ENCODE results near the gene TRIM40. TPM values are rescaled to one million over a fixed set of nuclear protein-coding genes. Genes with fewer than 3 reads are reported as not detected.

Gene TRIM40
- polyA plus RNA-seq, 3 donors from 2014 or later, result not detected

DNA sequence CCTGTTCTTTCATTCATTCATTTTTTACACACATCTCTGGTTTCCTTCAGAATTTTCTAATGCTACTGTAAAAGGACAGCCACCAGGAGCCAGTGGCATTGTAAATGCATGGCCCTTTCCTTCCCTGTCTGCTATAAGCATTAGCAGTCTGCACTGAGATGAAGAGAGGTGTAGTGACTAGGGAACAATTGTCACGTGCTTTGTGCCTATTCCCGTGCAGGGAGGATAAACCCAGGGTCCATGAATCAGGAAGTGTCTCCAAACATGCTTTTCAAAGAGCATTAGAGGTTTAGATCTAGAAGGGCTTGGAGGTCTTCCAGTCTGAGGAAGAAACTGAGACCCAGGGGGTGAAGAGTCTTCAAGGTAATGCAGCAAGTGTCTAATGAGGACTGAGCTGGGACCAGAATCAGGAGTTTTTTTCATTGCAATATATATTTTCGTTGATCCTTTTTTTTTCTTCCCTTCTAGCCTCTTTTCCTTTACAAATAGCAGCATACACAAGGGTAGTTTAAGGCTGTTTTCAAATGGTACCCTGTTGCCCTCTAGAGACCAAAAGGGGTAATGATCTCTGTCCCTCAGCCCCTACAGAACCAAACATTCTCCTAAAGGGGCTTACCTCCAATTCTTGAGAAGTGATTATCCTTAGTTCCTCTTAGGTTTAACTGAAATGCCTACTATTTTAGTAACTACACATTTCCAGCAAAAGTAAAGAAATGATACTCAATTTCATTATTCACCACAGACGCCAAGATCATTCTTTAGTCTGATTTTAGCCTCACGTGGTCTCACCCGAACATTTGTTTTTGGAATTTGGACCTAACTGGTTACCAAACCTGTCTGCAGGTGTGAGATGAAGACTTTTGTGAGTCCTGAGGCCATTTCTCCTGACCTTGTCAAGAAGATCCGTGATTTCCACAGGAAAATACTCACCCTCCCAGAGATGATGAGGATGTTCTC, 34.0 kb downstream of the TRIM40 start:
- Mint-ChIP-seq H3K27me3 (ENCODE audit: low read depth in 3 of 3) (peaks cover 3 to 36% (median 6%) of the 10 kb centered on the region in 3 donors), H3K4me3 (no peak overlapping the region), H3K4me1 (peaks cover 3 to 6% of the 10 kb centered on the region in 2 donors), H3K9me3 (no peaks in the 10 kb centered on the region), H3K27ac (no peak overlapping the region), H3K36me3 (no peaks in the 10 kb centered on the region)
- DNase-seq, result peak in 2 of 3 donors; percentile 15 to 21

DNA sequence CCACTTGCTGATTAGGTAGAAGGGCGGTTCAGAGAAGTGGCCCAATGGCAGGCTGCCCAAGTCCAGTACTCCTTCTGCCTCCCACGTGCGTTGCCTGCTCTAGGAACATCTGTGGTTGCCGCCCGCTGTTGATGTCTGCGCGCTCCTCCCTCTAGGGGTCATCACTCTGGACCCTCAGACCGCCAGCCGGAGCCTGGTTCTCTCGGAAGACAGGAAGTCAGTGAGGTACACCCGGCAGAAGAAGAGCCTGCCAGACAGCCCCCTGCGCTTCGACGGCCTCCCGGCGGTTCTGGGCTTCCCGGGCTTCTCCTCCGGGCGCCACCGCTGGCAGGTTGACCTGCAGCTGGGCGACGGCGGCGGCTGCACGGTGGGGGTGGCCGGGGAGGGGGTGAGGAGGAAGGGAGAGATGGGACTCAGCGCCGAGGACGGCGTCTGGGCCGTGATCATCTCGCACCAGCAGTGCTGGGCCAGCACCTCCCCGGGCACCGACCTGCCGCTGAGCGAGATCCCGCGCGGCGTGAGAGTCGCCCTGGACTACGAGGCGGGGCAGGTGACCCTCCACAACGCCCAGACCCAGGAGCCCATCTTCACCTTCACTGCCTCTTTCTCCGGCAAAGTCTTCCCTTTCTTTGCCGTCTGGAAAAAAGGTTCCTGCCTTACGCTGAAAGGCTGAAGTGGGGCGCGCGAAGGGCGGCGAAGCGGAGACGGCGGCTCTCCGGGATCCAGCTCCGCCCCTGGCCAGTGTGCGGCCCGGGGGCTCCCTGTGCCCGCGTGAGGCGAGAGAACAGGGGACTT, 35.9 kb downstream of the TRIM40 start:
- H3K27ac Mint-ChIP-seq, result no peak overlapping the region
- no peaks in the 10 kb centered on the region for H3K36me3 Mint-ChIP-seq
- H3K4me3 Mint-ChIP-seq, result peak overlapping the region in 4 of 5 donors; percentile 10 to 48 (median 16)
- H3K9me3 Mint-ChIP-seq, result peaks cover 0 to 1% (median 0%) of the 10 kb centered on the region in 6 donors
- peak in 1 of 3 donors; percentile 21 for DNase-seq
- H3K4me1 Mint-ChIP-seq, result peaks cover 3 to 6% of the 10 kb centered on the region in 2 donors
- H3K27me3 Mint-ChIP-seq (ENCODE audit: low read depth in 3 of 3), result peaks cover 3 to 40% (median 9%) of the 10 kb centered on the region in 3 donors

DNA sequence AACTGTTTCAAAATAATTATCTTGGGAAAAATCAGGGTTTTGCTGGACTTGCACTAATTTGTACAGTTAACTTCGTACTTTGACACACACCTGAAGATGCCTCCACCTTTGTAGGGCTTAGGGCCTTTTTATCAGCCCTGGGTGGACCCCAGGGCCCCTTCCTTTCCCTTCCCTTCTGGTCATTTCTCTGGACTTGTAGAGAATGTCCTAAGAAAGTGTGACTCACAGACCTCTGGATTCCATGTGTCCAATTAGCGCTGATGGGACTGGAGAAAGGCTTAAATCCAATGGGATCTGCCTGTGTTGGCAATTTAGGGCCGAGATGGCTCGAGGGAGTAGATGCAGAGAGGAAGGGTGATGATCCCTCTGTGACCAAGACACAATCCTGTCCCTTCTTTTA, 36.7 kb downstream of the TRIM40 start:
- Mint-ChIP-seq H3K36me3 (no peaks in the 10 kb centered on the region), H3K4me3 (no peak overlapping the region), H3K27me3 (ENCODE audit: low read depth in 3 of 3) (peaks cover 3 to 40% (median 12%) of the 10 kb centered on the region in 3 donors), H3K27ac (no peak overlapping the region), H3K4me1 (peaks cover 3 to 6% of the 10 kb centered on the region in 2 donors), H3K9me3 (peaks cover 0 to 1% (median 0%) of the 10 kb centered on the region in 6 donors)
- no peak for DNase-seq

DNA sequence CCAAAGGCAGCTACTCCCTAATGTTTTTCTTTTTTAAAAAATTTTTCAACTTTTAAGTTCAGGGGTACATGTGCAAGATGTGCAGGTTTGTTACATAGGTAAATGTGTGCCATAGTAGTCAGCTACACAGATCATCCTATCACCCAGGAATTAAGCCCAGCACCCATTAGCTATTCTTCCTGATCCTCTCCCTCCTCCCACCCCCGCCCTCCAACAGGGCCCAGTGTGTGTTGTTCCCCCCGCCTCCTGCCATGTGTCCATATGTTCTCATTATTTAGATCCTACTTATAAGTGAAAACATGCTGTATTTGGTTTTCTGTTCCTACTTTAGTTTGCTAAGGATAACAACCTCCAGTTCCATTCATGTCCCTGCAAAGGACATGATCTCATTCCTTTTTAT, 39.8 kb downstream of the TRIM40 start:
- peaks cover 9 to 17% (median 13%) of the 10 kb centered on the region in 6 donors for H3K9me3 Mint-ChIP-seq
- peaks cover 10 to 32% (median 17%) of the 10 kb centered on the region in 3 donors for H3K27me3 Mint-ChIP-seq (ENCODE audit: low read depth in 3 of 3)
- H3K4me1 Mint-ChIP-seq, result peaks cover 3 to 6% of the 10 kb centered on the region in 2 donors

DNA sequence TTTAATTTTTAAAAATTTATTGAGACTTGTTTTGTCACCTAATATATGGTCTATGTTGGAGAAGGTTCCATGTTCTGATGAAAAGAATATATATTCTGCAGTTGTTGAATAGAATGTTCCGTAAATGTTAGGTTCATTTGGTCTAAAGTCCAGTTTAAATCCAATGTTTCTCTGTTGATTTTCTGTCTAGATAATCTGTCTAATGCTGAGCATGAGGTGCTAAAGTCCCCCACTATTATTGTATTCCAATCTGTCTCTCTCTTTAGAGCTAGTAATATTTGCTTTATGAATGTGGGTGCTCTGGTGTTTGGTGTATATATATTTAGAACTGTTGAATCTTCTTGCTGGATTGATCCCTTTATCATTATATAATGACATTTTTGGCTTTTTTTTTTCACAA, 42.9 kb downstream of the TRIM40 start:
- H3K9me3 Mint-ChIP-seq, result peaks cover 9 to 21% (median 15%) of the 10 kb centered on the region in 6 donors
- peaks cover 0 to 5% (median 4%) of the 10 kb centered on the region in 3 donors for H3K36me3 Mint-ChIP-seq
- H3K27ac Mint-ChIP-seq, result no peak overlapping the region
- no peak for DNase-seq
- H3K4me1 Mint-ChIP-seq, result no peaks in the 10 kb centered on the region
- H3K27me3 Mint-ChIP-seq (ENCODE audit: low read depth in 3 of 3), result peaks cover 10 to 27% (median 13%) of the 10 kb centered on the region in 3 donors
- H3K4me3 Mint-ChIP-seq, result no peak overlapping the region

More for the DNA sequence above, 39.8 kb downstream of the TRIM40 start:
- peaks cover 0 to 4% (median 0%) of the 10 kb centered on the region in 3 donors for H3K36me3 Mint-ChIP-seq
- H3K27ac Mint-ChIP-seq, result no peak overlapping the region
- no peak overlapping the region for H3K4me3 Mint-ChIP-seq
- no peak for DNase-seq

DNA sequence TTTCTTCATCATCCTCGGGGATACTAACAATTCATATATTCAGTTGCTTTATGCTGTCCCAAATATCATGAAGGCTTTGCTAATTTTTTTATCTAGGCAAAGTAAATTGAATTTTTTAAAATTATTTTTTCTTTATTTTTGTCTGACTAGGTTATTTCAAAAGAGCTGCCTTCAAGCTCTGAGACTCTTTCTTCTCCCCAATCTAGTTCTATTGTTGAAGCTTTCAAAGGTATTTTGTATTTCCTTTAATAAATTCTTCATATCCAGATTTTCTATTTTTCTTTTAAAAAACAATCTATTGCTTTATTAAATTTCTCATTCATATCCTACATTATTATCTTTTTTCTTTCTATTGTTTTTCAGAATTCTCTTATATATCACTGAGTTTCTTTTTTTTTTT, 44.2 kb downstream of the TRIM40 start:
- Mint-ChIP-seq H3K4me3 (no peak overlapping the region), H3K27me3 (ENCODE audit: low read depth in 3 of 3) (peaks cover 10 to 24% (median 10%) of the 10 kb centered on the region in 3 donors), H3K36me3 (peaks cover 1 to 10% (median 7%) of the 10 kb centered on the region in 3 donors), H3K9me3 (peaks cover 8 to 21% (median 15%) of the 10 kb centered on the region in 6 donors), H3K4me1 (no peaks in the 10 kb centered on the region), H3K27ac (no peak overlapping the region)
- DNase-seq, result no peak

DNA sequence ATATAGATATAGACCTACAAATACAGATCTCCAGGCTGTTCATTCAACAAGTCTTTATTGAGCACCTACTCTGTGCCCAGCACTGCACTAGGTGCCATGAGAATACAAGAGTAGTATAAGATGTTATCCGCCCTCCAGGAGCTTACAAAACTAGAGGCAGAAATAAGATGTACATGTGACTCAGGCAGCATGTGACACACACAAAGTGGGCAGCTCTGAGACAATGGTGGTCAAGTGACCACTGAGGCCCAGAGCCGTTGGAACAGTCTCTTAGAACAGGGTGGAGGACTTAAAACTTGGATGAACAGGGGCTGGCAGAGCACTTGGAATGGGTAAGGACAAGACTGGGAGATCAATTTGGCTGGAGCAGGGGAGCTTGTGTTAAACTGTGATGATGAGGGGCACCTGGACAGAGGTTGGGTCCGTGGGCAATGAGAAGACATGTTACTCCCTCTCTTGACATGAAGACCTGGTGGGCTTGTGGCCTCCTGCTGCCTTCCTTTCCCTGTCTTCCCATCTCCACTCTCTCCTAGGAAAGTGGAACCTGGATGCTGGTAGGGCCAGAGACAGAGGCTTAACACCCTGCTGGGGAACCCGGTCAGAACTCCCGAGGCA, 48.6 kb downstream of the TRIM40 start:
- Mint-ChIP-seq H3K4me3 (no peak overlapping the region), H3K9me3 (peaks cover 4 to 13% (median 8%) of the 10 kb centered on the region in 6 donors), H3K27ac (peak overlapping the region in 5 of 6 donors; percentile 8 to 75 (median 25)), H3K36me3 (peaks cover 26 to 31% (median 28%) of the 10 kb centered on the region in 3 donors), H3K4me1 (no peaks in the 10 kb centered on the region), H3K27me3 (ENCODE audit: low read depth in 3 of 3) (peaks cover 2 to 5% (median 4%) of the 10 kb centered on the region in 3 donors)
- no peak for DNase-seq

DNA sequence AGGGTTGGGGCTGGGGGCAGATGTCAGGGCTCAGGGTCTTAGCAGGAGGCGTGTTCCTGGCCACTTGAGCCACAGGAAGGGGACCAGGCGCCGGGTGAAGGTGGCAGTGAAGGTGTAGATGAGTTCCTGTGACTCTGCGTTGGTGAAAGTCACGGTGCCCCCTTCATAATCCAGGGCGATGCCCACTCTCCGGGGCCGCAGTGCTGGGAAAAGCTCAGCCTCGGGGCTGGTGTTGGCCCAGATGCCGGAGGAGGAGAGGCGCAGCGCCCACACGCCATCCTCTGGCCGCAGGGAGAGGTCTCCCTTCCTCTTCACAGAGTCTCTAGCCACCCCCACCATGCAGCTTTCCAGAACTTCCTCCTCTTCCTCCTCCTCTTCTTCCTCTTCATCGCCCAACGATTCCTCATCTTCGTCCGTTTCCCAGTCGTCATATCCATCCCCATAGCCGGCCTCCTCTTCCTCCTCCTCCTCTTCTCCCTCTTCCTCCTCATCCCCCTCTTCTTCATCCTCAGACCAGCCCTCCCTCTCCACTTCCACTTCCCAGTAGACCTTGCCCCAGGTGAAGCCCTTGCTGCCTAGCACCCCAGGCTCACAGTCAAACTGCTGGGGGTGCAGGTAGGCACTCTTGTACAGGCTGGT, 50.0 kb downstream of the TRIM40 start:
- no peak for DNase-seq
- H3K4me1 Mint-ChIP-seq, result no peaks in the 10 kb centered on the region
- peak overlapping the region in 2 of 6 donors; percentile 40 to 53 for H3K27ac Mint-ChIP-seq
- peaks cover 2 to 3% (median 3%) of the 10 kb centered on the region in 3 donors for H3K27me3 Mint-ChIP-seq (ENCODE audit: low read depth in 3 of 3)
- peaks cover 0 to 2% (median under 1%) of the 10 kb centered on the region in 6 donors for H3K9me3 Mint-ChIP-seq
- H3K36me3 Mint-ChIP-seq, result peaks cover 31 to 41% (median 34%) of the 10 kb centered on the region in 3 donors
- no peak overlapping the region for H3K4me3 Mint-ChIP-seq

DNA sequence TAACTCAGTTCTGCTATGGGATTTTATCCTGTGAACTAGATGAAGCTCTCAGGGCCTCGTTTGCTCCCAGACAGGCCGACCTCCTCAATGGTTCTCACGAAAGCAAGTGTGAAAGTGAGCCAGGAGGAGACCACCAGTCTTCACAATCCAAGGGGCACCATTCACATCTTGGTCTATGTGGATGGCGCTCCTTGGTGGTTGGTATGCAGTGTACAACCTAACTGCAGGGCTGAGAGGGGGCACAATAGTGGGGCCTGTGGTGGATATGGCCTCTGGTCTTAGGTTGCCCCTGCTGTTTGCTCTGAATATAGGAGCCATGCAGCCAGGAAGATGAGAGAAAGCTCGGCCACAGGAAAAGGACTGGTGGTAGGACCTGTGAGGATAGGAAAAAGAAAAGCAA, 52.6 kb downstream of the TRIM40 start:
- H3K36me3 Mint-ChIP-seq, result peaks cover 26 to 48% (median 34%) of the 10 kb centered on the region in 3 donors
- H3K27me3 Mint-ChIP-seq (ENCODE audit: low read depth in 3 of 3), result peaks cover 0 to 2% (median 2%) of the 10 kb centered on the region in 3 donors
- no peaks in the 10 kb centered on the region for H3K9me3 Mint-ChIP-seq
- no peak for DNase-seq
- H3K4me1 Mint-ChIP-seq, result no peaks in the 10 kb centered on the region
- H3K27ac Mint-ChIP-seq, result peak overlapping the region in 3 of 6 donors; percentile 25 to 81 (median 36)
- no peak overlapping the region for H3K4me3 Mint-ChIP-seq

DNA sequence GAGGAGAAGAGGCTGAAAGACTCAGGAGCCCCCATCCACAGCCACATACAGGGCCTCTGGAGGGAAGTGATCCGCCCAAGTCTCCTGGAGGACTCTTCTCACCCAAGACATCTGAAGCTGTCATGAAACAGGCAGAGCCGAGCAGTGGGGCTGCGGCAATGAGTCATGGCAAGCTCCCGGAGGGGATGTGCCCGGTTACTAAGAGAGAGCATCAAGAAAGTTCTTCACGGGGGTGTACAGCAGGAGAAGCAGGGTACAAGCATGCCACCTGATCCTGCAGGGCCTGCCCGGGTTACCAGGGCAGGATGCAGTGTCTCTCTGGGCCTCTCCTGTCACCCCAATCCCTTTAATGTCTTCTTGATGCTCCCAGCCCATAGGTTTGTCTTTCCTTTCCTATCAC, 56.1 kb downstream of the TRIM40 start:
- Mint-ChIP-seq H3K4me3 (no peak overlapping the region), H3K9me3 (peaks cover 0 to under 1% (median 0%) of the 10 kb centered on the region in 6 donors), H3K36me3 (peaks cover 7 to 46% (median 23%) of the 10 kb centered on the region in 3 donors), H3K4me1 (peaks cover 3 to 4% of the 10 kb centered on the region in 2 donors), H3K27ac (peak overlapping the region in 2 of 6 donors; percentile 2 to 32), H3K27me3 (ENCODE audit: low read depth in 3 of 3) (peaks cover 0 to 2% (median 1%) of the 10 kb centered on the region in 3 donors)
- DNase-seq, result no peak

DNA sequence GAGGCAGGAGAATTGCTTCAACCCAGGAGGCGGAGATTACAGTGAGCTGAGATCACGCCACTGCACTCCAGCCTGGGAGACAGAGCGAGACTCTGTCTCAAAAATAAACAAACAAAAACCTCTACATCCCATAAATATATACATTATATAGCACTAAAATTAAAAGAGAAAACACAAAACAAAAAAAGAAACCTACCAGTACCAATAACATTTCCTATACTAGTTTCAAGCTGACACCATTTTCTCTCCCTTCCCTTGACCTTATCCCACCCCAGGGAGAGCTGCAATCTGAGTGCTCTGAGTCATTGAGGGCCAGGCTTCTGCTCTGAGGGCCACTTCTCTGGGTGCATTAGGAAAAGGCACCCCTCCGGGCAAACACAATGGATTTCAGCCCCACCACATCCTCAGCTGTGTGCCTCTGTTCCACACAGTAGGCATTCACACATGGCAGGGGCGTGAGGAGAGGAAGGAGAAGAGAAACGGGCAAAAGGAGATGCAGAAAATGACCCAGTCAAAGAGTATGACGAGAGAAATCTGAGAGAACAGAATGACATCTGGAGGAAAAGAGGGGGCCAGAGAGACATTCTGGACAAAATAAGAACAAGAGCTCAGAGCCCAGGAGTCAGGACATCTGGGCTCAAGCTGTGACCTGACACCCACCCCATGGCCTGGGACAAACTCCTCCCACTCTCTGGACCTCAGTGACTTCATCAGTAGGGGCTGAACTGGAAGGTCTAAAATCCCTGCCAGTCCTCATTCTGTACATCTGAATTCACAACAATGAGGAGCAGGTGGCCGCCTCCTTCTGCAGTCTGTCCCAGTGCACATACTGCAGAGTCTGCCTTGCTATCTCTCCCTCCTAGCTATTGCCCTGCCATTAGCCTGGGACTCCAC, 59.1 kb downstream of the TRIM40 start:
- H3K36me3 Mint-ChIP-seq, result peaks cover 4 to 48% (median 10%) of the 10 kb centered on the region in 3 donors
- H3K9me3 Mint-ChIP-seq, result peaks cover 0 to 2% (median 0%) of the 10 kb centered on the region in 6 donors
- H3K27ac Mint-ChIP-seq, result peak overlapping the region in 4 of 6 donors; percentile 27 to 69 (median 56)
- DNase-seq, result no peak
- peaks cover 0 to 2% (median 1%) of the 10 kb centered on the region in 3 donors for H3K27me3 Mint-ChIP-seq (ENCODE audit: low read depth in 3 of 3)
- peaks cover 8 to 10% of the 10 kb centered on the region in 2 donors for H3K4me1 Mint-ChIP-seq
- peak overlapping the region in 1 of 5 donors; percentile 40 for H3K4me3 Mint-ChIP-seq

DNA sequence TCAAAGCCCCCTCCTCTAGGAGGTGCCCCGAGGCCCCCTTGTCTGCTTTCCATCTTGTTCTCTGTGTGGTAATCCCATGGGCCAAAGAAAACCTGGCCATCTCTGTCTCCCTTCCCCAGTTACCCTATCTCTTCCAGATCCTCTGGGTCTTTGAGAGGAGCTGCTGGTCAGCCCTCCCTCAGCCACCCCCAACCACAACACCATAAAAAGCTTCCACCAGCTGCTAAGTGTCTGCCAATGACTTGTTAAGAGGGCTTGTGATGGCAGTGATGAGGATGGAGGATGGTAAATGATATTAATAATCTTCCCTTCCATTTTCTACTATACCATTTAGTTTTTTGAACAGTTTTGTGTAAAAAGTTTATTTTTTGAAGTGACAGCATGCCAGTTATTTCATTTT, 60.0 kb downstream of the TRIM40 start:
- Mint-ChIP-seq H3K27me3 (ENCODE audit: low read depth in 3 of 3) (peaks cover 0 to 2% (median 1%) of the 10 kb centered on the region in 3 donors), H3K4me3 (no peak overlapping the region), H3K9me3 (peaks cover 0 to 2% (median 0%) of the 10 kb centered on the region in 6 donors), H3K36me3 (peaks cover 3 to 42% (median 12%) of the 10 kb centered on the region in 3 donors), H3K4me1 (peaks cover 15 to 18% of the 10 kb centered on the region in 2 donors), H3K27ac (peak overlapping the region in 1 of 6 donors; percentile 54)
- no peak for DNase-seq

Measured in immature natural killer cell (primary cell).